Measurements from ENCODE around the gene ZNF497.
"Not testable (repeated sequence)": the region's sequence is repeated elsewhere in the genome, so short reads cannot be mapped to it uniquely, and the experiment has no call there.

The ZNF497 gene

GRCh38 chr19:58348080-58348479 is 14.5 kb downstream of the ZNF497 start:
- DNase-seq (ENCODE audit: low read depth), result not testable (repeated sequence)

- DNase-seq (ENCODE audit: low read depth), result peak; percentile 75
These were observed 15.3 kb downstream of the ZNF497 start for GRCh38 chr19:58346961-58347929.

GRCh38 chr19:58345558-58345957 is 17.0 kb downstream of the ZNF497 start:
- no peak for DNase-seq (ENCODE audit: low read depth)

- no peak for DNase-seq (ENCODE audit: low read depth)
These were observed 23.6 kb downstream of the ZNF497 start for GRCh38 chr19:58338825-58339558.

- DNase-seq (ENCODE audit: low read depth), result no peak
These were observed 24.2 kb downstream of the ZNF497 start for GRCh38 chr19:58338336-58338735.

- DNase-seq (ENCODE audit: low read depth), result no peak
These were observed 25.7 kb downstream of the ZNF497 start for GRCh38 chr19:58336820-58337219.

- DNase-seq (ENCODE audit: low read depth), result no peak
These were observed 26.3 kb downstream of the ZNF497 start for GRCh38 chr19:58336216-58336615.

- DNase-seq (ENCODE audit: low read depth), result no peak
These were observed 26.9 kb downstream of the ZNF497 start for GRCh38 chr19:58335630-58336029.

GRCh38 chr19:58334691-58335249 is 27.8 kb downstream of the ZNF497 start:
- no peak for DNase-seq (ENCODE audit: low read depth)

GRCh38 chr19:58332697-58333096 is 29.9 kb downstream of the ZNF497 start:
- DNase-seq (ENCODE audit: low read depth), result no peak

GRCh38 chr19:58330458-58330857 is 32.1 kb downstream of the ZNF497 start:
- peak; percentile 78 for DNase-seq (ENCODE audit: low read depth)

- DNase-seq (ENCODE audit: low read depth), result no peak
These were observed 33.6 kb downstream of the ZNF497 start for GRCh38 chr19:58328999-58329398.

GRCh38 chr19:58326914-58327726 is 35.4 kb downstream of the ZNF497 start, which contains the start of gene ZSCAN22:
TSS of gene ZSCAN22 (plus strand) at chr19:58326994. CDS start at chr19:58334803, 7,809 bp downstream.
- DNase-seq (ENCODE audit: low read depth), result peak; percentile 98

GRCh38 chr19:58326501-58326913 is 36.0 kb downstream of the ZNF497 start:
- no peak for DNase-seq (ENCODE audit: low read depth)

GRCh38 chr19:58325311-58326022 is 37.1 kb downstream of the ZNF497 start:
- DNase-seq (ENCODE audit: low read depth), result peak; percentile 57

- no peak for DNase-seq (ENCODE audit: low read depth)
These were observed 43.3 kb downstream of the ZNF497 start for GRCh38 chr19:58319241-58319640.

GRCh38 chr19:58318297-58318696 is 44.3 kb downstream of the ZNF497 start:
- no peak for DNase-seq (ENCODE audit: low read depth)

GRCh38 chr19:58317476-58318072 is 45.0 kb downstream of the ZNF497 start:
- DNase-seq (ENCODE audit: low read depth), result peak; percentile 53

- DNase-seq (ENCODE audit: low read depth), result no peak
These were observed 47.0 kb downstream of the ZNF497 start for GRCh38 chr19:58315580-58315979.

GRCh38 chr19:58311345-58311865 is 51.1 kb downstream of the ZNF497 start:
- no peak for DNase-seq (ENCODE audit: low read depth)
